ENCODE measurements around the gene SLC30A2.

- TF ChIP-seq CTCF (IDR thresholded peaks at IDR 0.05) (no peak), ZFX (IDR thresholded peaks at IDR 0.05; ENCODE audit: borderline replicate concordance) (no peak)
Observed at GRCh38 chr1:25990251-25990650, 55.7 kb downstream of the SLC30A2 start.

All from 22Rv1 (cell line).